Activated CD8-positive, alpha-beta memory T cell treated with anti-CD3 and anti-CD28 coated beads for 4 hours (primary cell): ENCODE data around the gene ERBB4.
"Not testable (repeated sequence)": the region's sequence is repeated elsewhere in the genome, so short reads cannot be mapped to it uniquely, and the experiment has no call there.

Experiments used
- DNase-seq, 2 donors: peaks; one replicate each; pipeline ENCODE4 v3.0.0-alpha.2; 2020; ENCODE audit warnings: low read depth in 2 of 2

The ERBB4 gene

GRCh38 chr2:212528106-212528856, 10.3 kb downstream of the ERBB4 start:
- DNase-seq: no peak

- no peak for DNase-seq
Observed at GRCh38 chr2:212526059-212526458, 12.5 kb downstream of the ERBB4 start.

- no peak for DNase-seq
Observed at GRCh38 chr2:212523756-212524155, 14.8 kb downstream of the ERBB4 start.

GRCh38 chr2:212520340-212520739, 18.3 kb downstream of the ERBB4 start:
- no peak for DNase-seq

- no peak for DNase-seq
Observed at GRCh38 chr2:212517693-212518092, 20.9 kb downstream of the ERBB4 start.

GRCh38 chr2:212505586-212505985, 33.0 kb downstream of the ERBB4 start:
- no peak for DNase-seq

- DNase-seq: no peak
Observed at GRCh38 chr2:212495046-212495445, 43.6 kb downstream of the ERBB4 start.

- DNase-seq: no peak
Observed at GRCh38 chr2:212494418-212495020, 44.1 kb downstream of the ERBB4 start.

- DNase-seq: no peak
Observed at GRCh38 chr2:212489719-212490346, 48.8 kb downstream of the ERBB4 start.

- DNase-seq: no peak
Observed at GRCh38 chr2:212488611-212489010, 50.0 kb downstream of the ERBB4 start.

- DNase-seq: no peak
Observed at GRCh38 chr2:212484563-212485080, 54.0 kb downstream of the ERBB4 start.

- DNase-seq: no peak
Observed at GRCh38 chr2:212480447-212480846, 58.2 kb downstream of the ERBB4 start.

GRCh38 chr2:212477571-212477970, 61.0 kb downstream of the ERBB4 start:
- DNase-seq: no peak

GRCh38 chr2:212473211-212473610, 65.4 kb downstream of the ERBB4 start:
- no peak for DNase-seq

- DNase-seq: not testable (repeated sequence)
Observed at GRCh38 chr2:212467551-212467950, 71.1 kb downstream of the ERBB4 start.

- DNase-seq: no peak
Observed at GRCh38 chr2:212465456-212465855, 73.1 kb downstream of the ERBB4 start.

- DNase-seq: not testable (repeated sequence)
Observed at GRCh38 chr2:212461708-212462107, 76.9 kb downstream of the ERBB4 start.

- DNase-seq: no peak
Observed at GRCh38 chr2:212454149-212454548, 84.5 kb downstream of the ERBB4 start.

GRCh38 chr2:212451786-212452231, 86.8 kb downstream of the ERBB4 start:
- DNase-seq: no peak

- no peak for DNase-seq
Observed at GRCh38 chr2:212448698-212449097, 89.9 kb downstream of the ERBB4 start.

- no peak for DNase-seq
Observed at GRCh38 chr2:212441821-212442220, 96.8 kb downstream of the ERBB4 start.

GRCh38 chr2:212441141-212441540, 97.5 kb downstream of the ERBB4 start:
- DNase-seq: no peak
